H9 (cell line): Measurements from ENCODE around the gene HBS1L. TPM values are rescaled to one million over a fixed set of nuclear protein-coding genes. Genes with fewer than 3 reads are reported as not detected.

Source experiments
- DNase-seq: peaks from one replicate; pipeline ENCODE4 v3.0.0-alpha.2; 2017
- H2AFZ ChIP-seq: one replicate; pipeline ENCODE4 v1.6.1; 2013; ENCODE audit warnings: mild to moderate bottlenecking, low read length, control low read depth, moderate library complexity
- H2AK5ac ChIP-seq: 2 replicates; pipeline ENCODE4 v1.6.1; 2013; ENCODE audit warnings: low read length, control low read depth, mixed read lengths; ENCODE audit not compliant: insufficient read length
- H2BK120ac ChIP-seq: one replicate; pipeline ENCODE4 v1.6.1; 2013; ENCODE audit warnings: low read depth, mild to moderate bottlenecking, low read length, control low read depth, inconsistent platforms; ENCODE audit not compliant: poor library complexity, severe bottlenecking
- H2BK12ac ChIP-seq: 2 replicates; pipeline ENCODE4 v1.6.1; 2013; ENCODE audit warnings: low read length, control low read depth, mixed read lengths, low read depth; ENCODE audit not compliant: insufficient read length
- H2BK15ac ChIP-seq: 2 replicates; pipeline ENCODE4 v1.6.1; 2013; ENCODE audit warnings: low read depth, low read length, control low read depth
- H2BK20ac ChIP-seq: one replicate; pipeline ENCODE4 v1.6.1; 2013; ENCODE audit warnings: low read depth, mild to moderate bottlenecking, low read length, control low read depth, inconsistent platforms; ENCODE audit not compliant: poor library complexity, severe bottlenecking
- H2BK5ac ChIP-seq: 2 replicates; pipeline ENCODE4 v1.6.1; 2013; ENCODE audit warnings: low read length, control low read depth, mixed read lengths; ENCODE audit not compliant: insufficient read length
- H3K14ac ChIP-seq: 2 replicates; pipeline ENCODE4 v1.6.1; 2013; ENCODE audit warnings: low read length, control low read depth; ENCODE audit not compliant: insufficient read depth
- H3K18ac ChIP-seq: 2 replicates; pipeline ENCODE4 v1.6.1; 2013; ENCODE audit warnings: low read depth, mild to moderate bottlenecking, mixed read lengths, low read length, control low read depth; ENCODE audit not compliant: insufficient read length
- H3K23ac ChIP-seq: 2 replicates; pipeline ENCODE4 v1.6.1; 2013; ENCODE audit warnings: low read length, control low read depth, mixed read lengths, low read depth; ENCODE audit not compliant: insufficient read length
- H3K23me2 ChIP-seq: 2 replicates; pipeline ENCODE4 v1.6.1; 2013; ENCODE audit warnings: low read depth, mild to moderate bottlenecking, mixed read lengths, low read length, control low read depth; ENCODE audit not compliant: insufficient read length, poor library complexity, severe bottlenecking
- H3K27ac ChIP-seq: 2 replicates; pipeline ENCODE4 v1.5.1; 2013; ENCODE audit warnings: low read length, control low read depth, mixed read lengths, low read depth; ENCODE audit not compliant: insufficient read length
- H3K27me3 ChIP-seq: 2 replicates; pipeline ENCODE4 v1.6.1; 2013; ENCODE audit warnings: low read length, control low read depth, inconsistent platforms; ENCODE audit not compliant: insufficient read depth
- H3K4ac ChIP-seq: 2 replicates; pipeline ENCODE4 v1.6.1; 2013; ENCODE audit warnings: low read depth, mild to moderate bottlenecking, control low read depth, inconsistent platforms, low read length, moderate library complexity
- H3K4me1 ChIP-seq: 2 replicates; pipeline ENCODE4 v1.6.1; 2013; ENCODE audit warnings: low read length, control low read depth, inconsistent platforms; ENCODE audit not compliant: insufficient read depth
- H3K4me2 ChIP-seq: 2 replicates; pipeline ENCODE4 v1.6.1; 2013; ENCODE audit warnings: low read length, control low read depth, mixed read lengths; ENCODE audit not compliant: insufficient read length, insufficient read depth
- H3K56ac ChIP-seq: 2 replicates; pipeline ENCODE4 v1.6.1; 2013; ENCODE audit warnings: low read depth, mild to moderate bottlenecking, mixed read lengths, low read length, control low read depth; ENCODE audit not compliant: insufficient read length
- H3K79me1 ChIP-seq: 2 replicates; pipeline ENCODE4 v1.6.1; 2013; ENCODE audit warnings: low read depth, mild to moderate bottlenecking, moderate library complexity, low read length, control low read depth, inconsistent platforms; ENCODE audit not compliant: insufficient read depth, poor library complexity, severe bottlenecking
- H3K79me2 ChIP-seq: 2 replicates; pipeline ENCODE4 v1.6.1; 2013; ENCODE audit warnings: low read length, control low read depth, inconsistent platforms; ENCODE audit not compliant: insufficient read depth
- H3K9ac ChIP-seq: 2 replicates; pipeline ENCODE4 v1.6.1; 2013; ENCODE audit warnings: low read length, control low read depth, mixed read lengths; ENCODE audit not compliant: insufficient read length; ENCODE audit errors: extremely low read depth
- H3K9me3 ChIP-seq: one replicate; pipeline ENCODE4 v1.6.1; 2013; ENCODE audit warnings: low read depth, low read length, inconsistent platforms; ENCODE audit not compliant: control insufficient read depth
- H3T11ph ChIP-seq: one replicate; pipeline ENCODE4 v1.6.1; 2013; ENCODE audit warnings: mild to moderate bottlenecking, low read length, control low read depth, inconsistent platforms
- H4K20me1 ChIP-seq: one replicate; pipeline ENCODE4 v1.6.1; 2013; ENCODE audit not compliant: control insufficient read depth, insufficient read length, insufficient read depth
- H4K5ac ChIP-seq: 2 replicates; pipeline ENCODE4 v1.6.1; 2013; ENCODE audit warnings: low read depth, mild to moderate bottlenecking, mixed read lengths, low read length, control low read depth; ENCODE audit not compliant: insufficient read length
- H4K8ac ChIP-seq: replicated peaks from 2 replicates; pipeline ENCODE4 v1.6.1; 2013; ENCODE audit warnings: low read length, control low read depth, mixed read lengths, low read depth; ENCODE audit not compliant: insufficient read length
- H4K91ac ChIP-seq: 2 replicates; pipeline ENCODE4 v1.6.1; 2013; ENCODE audit warnings: low read depth, mild to moderate bottlenecking, moderate library complexity, mixed read lengths, low read length, control low read depth; ENCODE audit not compliant: insufficient read length
- H3K27ac Mint-ChIP-seq, 3 experiments: 2 replicates in 2 of 3; 3 replicates in 1 of 3; pipeline ENCODE4 v1.8.0; 2020 to 2021; ENCODE audit warnings: mixed read lengths in 3 of 3, mild to moderate bottlenecking in 1 of 3, moderate library complexity in 1 of 3
- H3K27me3 Mint-ChIP-seq: 2 replicates; pipeline ENCODE4 v1.8.0; 2021; ENCODE audit warnings: low read depth, mild to moderate bottlenecking, moderate library complexity, mixed read lengths
- H3K36me3 Mint-ChIP-seq, 3 experiments: 2 replicates in 2 of 3; 3 replicates in 1 of 3; pipeline ENCODE4 v1.8.0; 2020 to 2021; ENCODE audit warnings: low read depth in 3 of 3, mixed read lengths in 3 of 3; ENCODE audit not compliant: insufficient read depth in 1 of 3
- H3K4me1 Mint-ChIP-seq, 2 experiments: 2 replicates each; pipeline ENCODE4 v1.8.0; 2020; ENCODE audit warnings: mixed read lengths in 2 of 2
- H3K4me3 Mint-ChIP-seq, 2 experiments: 2 replicates in 1 of 2; 3 replicates in 1 of 2; pipeline ENCODE4 v1.8.0; 2020 to 2021; ENCODE audit warnings: mild to moderate bottlenecking in 2 of 2, mixed read lengths in 2 of 2, moderate library complexity in 1 of 2
- H3K9me3 Mint-ChIP-seq, 2 experiments: 2 replicates in 1 of 2; 3 replicates in 1 of 2; pipeline ENCODE4 v1.8.0; 2020; ENCODE audit warnings: mild to moderate bottlenecking in 2 of 2, mixed read lengths in 2 of 2, moderate library complexity in 1 of 2
- WGBS: extraction: QIAGEN DNeasy Blood & Tissue Kit; methylation state at CpG from one replicate; pipeline ENCODE4 v1.1.7; 2013; ENCODE audit warnings: missing lambda C conversion rate, low lambda C conversion rate, mixed read lengths; ENCODE audit not compliant: insufficient read length; ENCODE audit errors: extremely low coverage; 5-methylcytosine and 5-hydroxymethylcytosine counted together
- total RNA-seq: library from RNA; stranded (reverse); gene quantifications from 2 replicates; pipeline ENCODE4 v1.2.1, GENCODE V29; 2021
- TF ChIP-seq, protein P1 (sequence below): fragments of 200-600 bp; sonication (generic); conservative IDR thresholded peaks from 3 replicates; pipeline ENCODE4 v1.8.0; 2021; ENCODE audit warnings: antibody characterized with exemption, mild to moderate bottlenecking

The HBS1L gene
- total RNA-seq, 1 experiment from 2014 or later = 110 TPM

GRCh38 chr6:135073756-135074393 is 19.3 kb upstream of the HBS1L start:
- Histone ChIP-seq H3K9ac (no peak overlapping the region), H3K27ac (no peak overlapping the region), H2AK5ac (no peak overlapping the region), H3K18ac (no peak overlapping the region), H3K9me3 (no peaks in the 10 kb centered on the region), H2BK5ac (no peak overlapping the region), H4K5ac (no peak overlapping the region), H3K79me1 (no peaks in the 10 kb centered on the region), H2BK120ac (no peak overlapping the region), H2BK20ac (no peak overlapping the region), H3K4ac (no peak overlapping the region), H2BK12ac (no peak overlapping the region), H3K4me1 (no peaks in the 10 kb centered on the region), H2AFZ (no peak overlapping the region), H3K14ac (no peak overlapping the region), H3K4me2 (no peak overlapping the region), H4K20me1 (no peaks in the 10 kb centered on the region), H3K27me3 (no peaks in the 10 kb centered on the region), H3K23ac (no peak overlapping the region), H3K23me2 (no peaks in the 10 kb centered on the region), H4K91ac (no peak overlapping the region), H3K79me2 (no peaks in the 10 kb centered on the region), H3T11ph (no peak overlapping the region), H2BK15ac (no peak overlapping the region), H3K56ac (no peak overlapping the region), H4K8ac (no peak overlapping the region)
- TF ChIP-seq, protein P1, sequence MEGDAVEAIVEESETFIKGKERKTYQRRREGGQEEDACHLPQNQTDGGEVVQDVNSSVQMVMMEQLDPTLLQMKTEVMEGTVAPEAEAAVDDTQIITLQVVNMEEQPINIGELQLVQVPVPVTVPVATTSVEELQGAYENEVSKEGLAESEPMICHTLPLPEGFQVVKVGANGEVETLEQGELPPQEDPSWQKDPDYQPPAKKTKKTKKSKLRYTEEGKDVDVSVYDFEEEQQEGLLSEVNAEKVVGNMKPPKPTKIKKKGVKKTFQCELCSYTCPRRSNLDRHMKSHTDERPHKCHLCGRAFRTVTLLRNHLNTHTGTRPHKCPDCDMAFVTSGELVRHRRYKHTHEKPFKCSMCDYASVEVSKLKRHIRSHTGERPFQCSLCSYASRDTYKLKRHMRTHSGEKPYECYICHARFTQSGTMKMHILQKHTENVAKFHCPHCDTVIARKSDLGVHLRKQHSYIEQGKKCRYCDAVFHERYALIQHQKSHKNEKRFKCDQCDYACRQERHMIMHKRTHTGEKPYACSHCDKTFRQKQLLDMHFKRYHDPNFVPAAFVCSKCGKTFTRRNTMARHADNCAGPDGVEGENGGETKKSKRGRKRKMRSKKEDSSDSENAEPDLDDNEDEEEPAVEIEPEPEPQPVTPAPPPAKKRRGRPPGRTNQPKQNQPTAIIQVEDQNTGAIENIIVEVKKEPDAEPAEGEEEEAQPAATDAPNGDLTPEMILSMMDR = no peak
- Mint-ChIP-seq H3K36me3 (no peaks in the 10 kb centered on the region), H3K4me1 (peaks cover 4 to 14% of the 10 kb centered on the region in 2 experiments; a peak in 3 of 4 replicates), H3K4me3 (no peak overlapping the region), H3K9me3 (no peaks in the 10 kb centered on the region; a peak in 2 of 5 replicates), H3K27me3 (no peaks in the 10 kb centered on the region), H3K27ac (no peak overlapping the region)
- DNase-seq = no peak
- WGBS = no CpG with 5 or more reads among the region's 2 CpGs
